ENCODE data around the gene MIB2. TPM values are rescaled to one million over a fixed set of nuclear protein-coding genes. Genes with fewer than 3 reads are reported as not detected.

MIB2 gene
- total and polyA plus RNA-seq, 10 of the 15 experiments (the other 5 are each of a cell fraction or from before 2014, with no cell fraction given): 0.42 to 26.8 (median 10.9) TPM; not detected in 1

DNA sequence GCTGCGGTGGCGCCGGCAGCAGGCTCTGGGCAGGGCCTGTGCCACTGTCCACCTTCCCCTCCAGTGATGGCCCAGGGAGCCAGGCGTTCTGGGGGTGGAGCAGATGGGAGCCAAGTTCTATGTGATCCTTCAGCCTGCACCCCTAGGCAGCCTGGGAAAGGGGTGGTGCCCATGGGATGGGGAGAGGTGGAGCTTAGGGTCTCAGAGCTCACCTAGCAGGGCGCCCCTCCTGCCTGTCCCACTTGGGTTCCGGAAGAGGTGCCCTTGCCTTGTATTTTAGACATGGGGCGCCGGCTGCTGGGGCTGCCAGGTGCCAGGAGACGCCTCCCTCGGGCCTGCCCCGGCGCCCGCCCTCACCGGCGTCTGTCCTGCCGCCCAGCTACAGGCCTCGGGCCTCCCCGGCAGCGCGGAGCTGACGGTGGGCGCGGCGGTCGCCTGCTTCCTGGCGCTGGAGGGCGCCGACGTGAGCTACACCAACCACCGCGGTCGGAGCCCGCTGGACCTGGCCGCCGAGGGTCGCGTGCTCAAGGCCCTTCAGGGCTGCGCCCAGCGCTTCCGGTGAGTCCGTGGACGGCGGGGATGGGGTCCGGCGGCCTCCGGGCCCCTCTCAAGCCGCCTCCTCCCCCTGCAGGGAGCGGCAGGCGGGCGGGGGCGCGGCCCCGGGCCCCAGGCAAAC lies 13.6 kb downstream of the MIB2 start:
- Histone ChIP-seq H3K4me1 (ENCODE audit: control insufficient read depth, insufficient read depth, low read length) (no peaks in the 10 kb centered on the region), H3K36me3 (ENCODE audit: control insufficient read depth in 2 of 2, insufficient read depth in 2 of 2, low read length in 1 of 2) (no peaks in the 10 kb centered on the region), H3K79me2 (ENCODE audit: control insufficient read depth, insufficient read depth, low read length) (no peaks in the 10 kb centered on the region), H3K4me2 (ENCODE audit: control insufficient read depth, insufficient read depth) (0 out of 2 replicates have a peak overlapping the region, but pooled peaks have one; percentile 1), H3K27me3 (replicated peaks in 1 of 2; ENCODE audit: control insufficient read depth in 2 of 2, insufficient read depth in 2 of 2, low read length in 1 of 2) (peaks cover 0 to 2% of the 10 kb centered on the region in 2 experiments; a peak in 2 of 4 replicates), H4K20me1 (ENCODE audit: control insufficient read depth, insufficient read depth) (no peaks in the 10 kb centered on the region), H3K9me3 (replicated peaks; ENCODE audit: control insufficient read depth, insufficient read depth, low read length) (no peaks in the 10 kb centered on the region), H3K9ac (ENCODE audit: control insufficient read depth, insufficient read depth, low read length) (no peak overlapping the region), H2AFZ (ENCODE audit: control insufficient read depth, low read depth, low read length) (no peak overlapping the region), H3K4me3 (no peak overlapping the region), H3K27ac (ENCODE audit: control insufficient read depth, insufficient read depth) (no peak overlapping the region)
- intact Hi-C loops (cut with micrococcal nuclease; ENCODE audit: unreplicated experiment) (no loop called here), in situ Hi-C loops (cut with MboI) (no loop called here)
- ATAC-seq (peak; percentile 39), DNase-seq (ENCODE audit: low read depth, low spot score) (no peak), FAIRE-seq (no peak)
- ChIA-PET RAD21 (ENCODE audit: unreplicated experiment) (interaction anchor here (0.8 to 1.3 kb wide), 2 partner anchors 14 to 171 kb away, joined by 3 to 4 read pairs; partner anchors contain the start of gene MIB2), SMC1A (ENCODE audit: uncharacterized antibody, unreplicated experiment) (interaction anchor here (1.2 kb wide), 2 partner anchors 13 to 26 kb away, joined by 3 read pairs; no protein-coding TSS in a partner anchor), POLR2A (interaction anchor here (1.4 kb wide), 1 partner anchor 13 kb away, joined by 8 read pairs; the partner anchor contains the start of gene MIB2), CTCF (interaction anchor here (1.2 to 1.7 kb wide), 2 partner anchors 13 to 15 kb away, joined by 4 to 6 read pairs; partner anchors contain the start of gene MIB2)
- TF ChIP-seq ZNF24 (IDR thresholded peaks at IDR 0.05) (no peak), WRNIP1 (IDR thresholded peaks at IDR 0.05; ENCODE audit: borderline replicate concordance, low read depth, low read length) (no peak), IRF4 (IDR thresholded peaks at IDR 0.05; ENCODE audit: low read depth, low read length) (no peak), PAX8 (IDR thresholded peaks at IDR 0.05) (no peak), EED (IDR thresholded peaks at IDR 0.05; ENCODE audit: low read depth) (no peak), LARP7 (IDR thresholded peaks at IDR 0.05) (0 out of 2 replicates have a peak, but pooled peaks have one; percentile 40), GATAD2B (conservative IDR thresholded peaks at IDR 0.05; ENCODE audit: low read depth) (peak; percentile 88; the same call in 1 of the 2 replicates), IKZF1 (conservative IDR thresholded peaks at IDR 0.05) (0 out of 2 replicates have a peak, but pooled peaks have one; percentile 49), BHLHE40 (IDR thresholded peaks at IDR 0.05; ENCODE audit: borderline replicate concordance in 1 of 2, low read depth in 2 of 2, low read length in 1 of 2) (peak in 1 of 2 experiments; percentile 69; a peak in 2 of 4 replicates), NR2F1 (conservative IDR thresholded peaks at IDR 0.05) (0 out of 2 replicates have a peak, but pooled peaks have one; percentile 17), EZH2 (IDR thresholded peaks at IDR 0.05; ENCODE audit: borderline replicate concordance, control insufficient read depth, low read depth, low read length) (no peak), POU2F2 (IDR thresholded peaks at IDR 0.05; ENCODE audit: borderline replicate concordance, low read depth, low read length) (no peak), ATF7 (IDR thresholded peaks at IDR 0.05; ENCODE audit: low read depth) (no peak), HDGF (IDR thresholded peaks at IDR 0.05) (0 out of 2 replicates have a peak, but pooled peaks have one; percentile 33), GABPA (IDR thresholded peaks at IDR 0.05; ENCODE audit: low read depth) (no peak), ZSCAN29 (IDR thresholded peaks at IDR 0.05) (no peak), SIX5 (IDR thresholded peaks at IDR 0.05; ENCODE audit: low read depth, low read length, severe bottlenecking) (no peak)
- TF ChIP-seq, protein P1, sequence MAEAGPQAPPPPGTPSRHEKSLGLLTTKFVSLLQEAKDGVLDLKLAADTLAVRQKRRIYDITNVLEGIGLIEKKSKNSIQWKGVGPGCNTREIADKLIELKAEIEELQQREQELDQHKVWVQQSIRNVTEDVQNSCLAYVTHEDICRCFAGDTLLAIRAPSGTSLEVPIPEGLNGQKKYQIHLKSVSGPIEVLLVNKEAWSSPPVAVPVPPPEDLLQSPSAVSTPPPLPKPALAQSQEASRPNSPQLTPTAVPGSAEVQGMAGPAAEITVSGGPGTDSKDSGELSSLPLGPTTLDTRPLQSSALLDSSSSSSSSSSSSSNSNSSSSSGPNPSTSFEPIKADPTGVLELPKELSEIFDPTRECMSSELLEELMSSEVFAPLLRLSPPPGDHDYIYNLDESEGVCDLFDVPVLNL (IDR thresholded peaks at IDR 0.05; ENCODE audit: low read depth, low read length): no peak
- 58% methylated on average over 52 of the region's 53 CpGs for WGBS (ENCODE audit: insufficient coverage, insufficient replicate concordance, low lambda C conversion rate, missing lambda C conversion rate)
- no TSS peak for BruUV-seq (replicated peaks)
